Smooth muscle cell (in vitro differentiated cells): Measurements from ENCODE around the gene NEU2. TPM values are rescaled to one million over a fixed set of nuclear protein-coding genes. Genes with fewer than 3 reads are reported as not detected.

Source experiments
- DNase-seq: peaks from one replicate; lab custom pipeline; 2025; ENCODE audit not compliant: unreplicated experiment; lab: John Stamatoyannopoulos, UW
- H2AFZ ChIP-seq: fragments of 200-600 bp; sonication (generic); 2 replicates; pipeline ENCODE4 v1.6.0; 2016; ENCODE audit warnings: antibody characterized with exemption, low read depth, mild to moderate bottlenecking
- H3F3A ChIP-seq: fragments of 200-600 bp; sonication (generic); 2 replicates; pipeline ENCODE4 v1.6.0; 2017; ENCODE audit warnings: antibody characterized with exemption, low read depth
- H3K27ac ChIP-seq: fragments of 200-600 bp; sonication (generic); 2 replicates; pipeline ENCODE4 v1.5.1; 2016; ENCODE audit warnings: low read depth, mild to moderate bottlenecking
- H3K27me3 ChIP-seq: fragments of 200-600 bp; sonication (generic); 2 replicates; pipeline ENCODE4 v1.6.1; 2016; ENCODE audit warnings: low read depth, mild to moderate bottlenecking
- H3K36me3 ChIP-seq: fragments of 200-600 bp; sonication (generic); 2 replicates; pipeline ENCODE4 v1.5.1; 2016; ENCODE audit warnings: low read depth
- H3K4me1 ChIP-seq: fragments of 200-600 bp; sonication (generic); 2 replicates; pipeline ENCODE4 v1.5.1; 2016; ENCODE audit warnings: low read depth
- H3K4me2 ChIP-seq: fragments of 200-600 bp; sonication (generic); 2 replicates; pipeline ENCODE4 v1.6.0; 2016; ENCODE audit warnings: mild to moderate bottlenecking
- H3K4me3 ChIP-seq: fragments of 200-600 bp; sonication (generic); 2 replicates; pipeline ENCODE4 v1.5.1; 2016; ENCODE audit warnings: mild to moderate bottlenecking
- H3K79me2 ChIP-seq: fragments of 200-600 bp; sonication (generic); 2 replicates; pipeline ENCODE4 v1.6.0; 2016; ENCODE audit warnings: low read depth, mild to moderate bottlenecking
- H3K9ac ChIP-seq: fragments of 200-600 bp; sonication (generic); 2 replicates; pipeline ENCODE4 v1.6.0; 2016; ENCODE audit warnings: low read depth
- H3K9me3 ChIP-seq: fragments of 200-600 bp; sonication (generic); replicated peaks from 2 replicates; pipeline ENCODE4 v1.5.1; 2016; ENCODE audit warnings: low read depth
- H4K20me1 ChIP-seq: fragments of 200-600 bp; sonication (generic); 2 replicates; pipeline ENCODE4 v1.6.0; 2016; ENCODE audit warnings: low read depth
- CTCF ChIP-seq: fragments of 200-600 bp; sonication (generic); IDR thresholded peaks from 2 replicates; pipeline ENCODE4 v1.5.1; 2017; ENCODE audit warnings: borderline replicate concordance, mild to moderate bottlenecking, antibody characterized with exemption; ENCODE audit not compliant: insufficient read depth, poor library complexity, severe bottlenecking
- WGBS: methylation state at CpG from one replicate; pipeline ENCODE4 v1.1.7; 2016; ENCODE audit warnings: low lambda C conversion rate; 5-methylcytosine and 5-hydroxymethylcytosine counted together
- polyA plus RNA-seq: library from polyadenylated mRNA; unstranded; fragments of >200 nt; fragmentation: Nextera tagmentation; extraction: Ambion mirVana; gene quantifications from 2 replicates; pipeline ENCODE4 v1.2.1, GENCODE V29; 2016
- total RNA-seq: library from RNA; depleted of rRNA; stranded (reverse); fragments of >200 nt; gene quantifications from 2 replicates; pipeline ENCODE4 v1.2.3, GENCODE V29; 2014

NEU2 gene
- total and polyA plus RNA-seq, 2 experiments from 2014 or later, result 0.94 TPM; not detected in 1

- no peak overlapping the region for H3K4me3 ChIP-seq
- no peak overlapping the region for H3K4me2 ChIP-seq
Measured at GRCh38 chr2:233023761-233024410, 8.6 kb upstream of the NEU2 start.

GRCh38 chr2:233025706-233026105 is 6.8 kb upstream of the NEU2 start:
- no peak overlapping the region for H3K27ac ChIP-seq
- WGBS, result 79% methylated on average over 7 of the region's 7 CpGs
- no peak for TF ChIP-seq CTCF
- H2AFZ ChIP-seq, result no peak overlapping the region
- no peaks in the 10 kb centered on the region for H3K4me1 ChIP-seq
- no peaks in the 10 kb centered on the region for H3K79me2 ChIP-seq
- H3K9me3 ChIP-seq, result no peaks in the 10 kb centered on the region
- no peak overlapping the region for H3K4me2 ChIP-seq
- no peaks in the 10 kb centered on the region for H3K27me3 ChIP-seq
- no peaks in the 10 kb centered on the region for H3K36me3 ChIP-seq
- H3K4me3 ChIP-seq, result no peak overlapping the region
- H3F3A ChIP-seq, result no peaks in the 10 kb centered on the region
- H3K9ac ChIP-seq, result no peak overlapping the region
- no peaks in the 10 kb centered on the region for H4K20me1 ChIP-seq
- no peak for DNase-seq

More at GRCh38 chr2:233023761-233024410, 8.6 kb upstream of the NEU2 start:
- WGBS, result 93% methylated on average over 14 of the region's 14 CpGs
- Histone ChIP-seq H3K4me1 (no peaks in the 10 kb centered on the region), H3K79me2 (no peaks in the 10 kb centered on the region), H3K27me3 (no peaks in the 10 kb centered on the region), H3K9me3 (no peaks in the 10 kb centered on the region), H3K9ac (no peak overlapping the region), H3K27ac (no peak overlapping the region), H3F3A (no peaks in the 10 kb centered on the region), H4K20me1 (no peaks in the 10 kb centered on the region), H3K36me3 (no peaks in the 10 kb centered on the region), H2AFZ (no peak overlapping the region)
- TF ChIP-seq CTCF, result no peak
- no peak for DNase-seq

- Histone ChIP-seq H3F3A (no peaks in the 10 kb centered on the region), H3K27me3 (no peaks in the 10 kb centered on the region), H3K27ac (no peak overlapping the region), H4K20me1 (no peaks in the 10 kb centered on the region), H3K36me3 (no peaks in the 10 kb centered on the region), H3K9me3 (no peaks in the 10 kb centered on the region), H3K9ac (no peak overlapping the region), H3K4me2 (peak overlapping the region; percentile 28), H3K4me3 (no peak overlapping the region), H2AFZ (no peak overlapping the region), H3K79me2 (no peaks in the 10 kb centered on the region), H3K4me1 (no peaks in the 10 kb centered on the region)
- DNase-seq, result no peak
- no peak for TF ChIP-seq CTCF
- WGBS, result 50% methylated on average over 4 of the region's 4 CpGs
Measured at GRCh38 chr2:233026198-233026813, 6.2 kb upstream of the NEU2 start.

- H4K20me1 ChIP-seq, result no peaks in the 10 kb centered on the region
- no peak overlapping the region for H3K4me2 ChIP-seq
- no peaks in the 10 kb centered on the region for H3K27me3 ChIP-seq
- H3K36me3 ChIP-seq, result no peaks in the 10 kb centered on the region
- H3K9ac ChIP-seq, result no peak overlapping the region
- 85% methylated on average over 9 of the region's 9 CpGs for WGBS
- H3K4me1 ChIP-seq, result peaks cover 6% of the 10 kb centered on the region
- TF ChIP-seq CTCF, result no peak
- H3K9me3 ChIP-seq, result no peaks in the 10 kb centered on the region
- no peaks in the 10 kb centered on the region for H3F3A ChIP-seq
- no peak overlapping the region for H2AFZ ChIP-seq
- no peaks in the 10 kb centered on the region for H3K79me2 ChIP-seq
- no peak overlapping the region for H3K4me3 ChIP-seq
- no peak overlapping the region for H3K27ac ChIP-seq
- DNase-seq, result no peak
Measured at GRCh38 chr2:233029321-233029720, 3.2 kb upstream of the NEU2 start.
